OCI-LY1 (cell line): Measurements from ENCODE around the gene TPTE.
"Not testable (repeated sequence)": the region's sequence is repeated elsewhere in the genome, so short reads cannot be mapped to it uniquely, and the experiment has no call there.

Experiments
- EZH2 ChIP-seq: fragments of 200-600 bp; sonication (generic), shearing (Covaris generic); IDR thresholded peaks from 2 replicates; pipeline ENCODE4 v1.8.0; 2017; ENCODE audit warnings: borderline replicate concordance, mixed run types, mild to moderate bottlenecking, antibody characterized with exemption, low read length, moderate library complexity, mixed read lengths
- TF ChIP-seq, protein P1 (sequence below): fragments of 200-600 bp; sonication (generic), shearing (Covaris generic); IDR thresholded peaks from 2 replicates; pipeline ENCODE4 v1.5.1; 2017; ENCODE audit warnings: mild to moderate bottlenecking, antibody characterized with exemption, low read length, moderate library complexity, mixed read lengths

GRCh38 chr21:10490453-10490852 is 30.9 kb upstream of the TPTE start:
- TF ChIP-seq, protein P1, sequence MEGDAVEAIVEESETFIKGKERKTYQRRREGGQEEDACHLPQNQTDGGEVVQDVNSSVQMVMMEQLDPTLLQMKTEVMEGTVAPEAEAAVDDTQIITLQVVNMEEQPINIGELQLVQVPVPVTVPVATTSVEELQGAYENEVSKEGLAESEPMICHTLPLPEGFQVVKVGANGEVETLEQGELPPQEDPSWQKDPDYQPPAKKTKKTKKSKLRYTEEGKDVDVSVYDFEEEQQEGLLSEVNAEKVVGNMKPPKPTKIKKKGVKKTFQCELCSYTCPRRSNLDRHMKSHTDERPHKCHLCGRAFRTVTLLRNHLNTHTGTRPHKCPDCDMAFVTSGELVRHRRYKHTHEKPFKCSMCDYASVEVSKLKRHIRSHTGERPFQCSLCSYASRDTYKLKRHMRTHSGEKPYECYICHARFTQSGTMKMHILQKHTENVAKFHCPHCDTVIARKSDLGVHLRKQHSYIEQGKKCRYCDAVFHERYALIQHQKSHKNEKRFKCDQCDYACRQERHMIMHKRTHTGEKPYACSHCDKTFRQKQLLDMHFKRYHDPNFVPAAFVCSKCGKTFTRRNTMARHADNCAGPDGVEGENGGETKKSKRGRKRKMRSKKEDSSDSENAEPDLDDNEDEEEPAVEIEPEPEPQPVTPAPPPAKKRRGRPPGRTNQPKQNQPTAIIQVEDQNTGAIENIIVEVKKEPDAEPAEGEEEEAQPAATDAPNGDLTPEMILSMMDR = not testable (repeated sequence)
- not testable (repeated sequence) for TF ChIP-seq EZH2
